Measurements from ENCODE around the gene MED17. TPM values are rescaled to one million over a fixed set of nuclear protein-coding genes. Genes with fewer than 3 reads are reported as not detected.

MED17 gene
- total RNA-seq, 1 donor from 2014 or later = 40.0 TPM

GRCh38 chr11:93740031-93740729 is 43.9 kb upstream of the MED17 start:
- FAIRE-seq (no peak), DNase-seq (ENCODE audit: low read depth) (peak; percentile 48)
- no peaks in the 10 kb centered on the region for H3K9me3 Mint-ChIP-seq (ENCODE audit: unreplicated experiment)

GRCh38 chr11:93740730-93741093 is 43.4 kb upstream of the MED17 start:
- H3K4me3 ChIP-seq (ENCODE audit: insufficient read depth, low read depth, low read length) = peak overlapping the region; percentile 95
- H3K4me3 Mint-ChIP-seq (ENCODE audit: unreplicated experiment) = peak overlapping the region; percentile 100
- H3K79me2 ChIP-seq (ENCODE audit: insufficient read depth, low read length) = peaks cover 69% of the 10 kb centered on the region
- H3K9me3 ChIP-seq (ENCODE audit: insufficient read depth, low read depth, low read length) = no peaks in the 10 kb centered on the region
- H3K27ac Mint-ChIP-seq (ENCODE audit: unreplicated experiment) = peak overlapping the region; percentile 98
- H3K4me2 ChIP-seq (ENCODE audit: low read length) = peak overlapping the region; percentile 86
- DNase-seq (ENCODE audit: low read depth) (peak; percentile 31), FAIRE-seq (no peak)
- H4K20me1 ChIP-seq (ENCODE audit: insufficient read depth, low read length) = peaks cover 45% of the 10 kb centered on the region
- H3K36me3 Mint-ChIP-seq (ENCODE audit: low read depth, unreplicated experiment) = peaks cover 28% of the 10 kb centered on the region
- TF ChIP-seq EZH2 (IDR thresholded peaks at IDR 0.05; ENCODE audit: insufficient read depth, low read length) = no peak
- no peak for TF ChIP-seq CTCF (IDR thresholded peaks at IDR 0.05; ENCODE audit: insufficient read depth, low read depth, low read length)
- H3K27ac ChIP-seq (ENCODE audit: low read depth, low read length) = peak overlapping the region; percentile 95
- H3K36me3 ChIP-seq (ENCODE audit: insufficient read depth, low read length) = peaks cover 32% of the 10 kb centered on the region
- peaks cover 32% of the 10 kb centered on the region for H3K4me1 Mint-ChIP-seq (ENCODE audit: low read depth, unreplicated experiment)
- H3K4me1 ChIP-seq (ENCODE audit: insufficient read depth, low read length) = peaks cover 12% of the 10 kb centered on the region
- no peaks in the 10 kb centered on the region for H3K27me3 Mint-ChIP-seq (ENCODE audit: low read depth, unreplicated experiment)
- no peaks in the 10 kb centered on the region for H3K27me3 ChIP-seq (ENCODE audit: insufficient read depth, low read length)
- peak overlapping the region; percentile 18 for H2AFZ ChIP-seq (ENCODE audit: low read depth, low read length)
- H3K9me3 Mint-ChIP-seq (ENCODE audit: unreplicated experiment) = no peaks in the 10 kb centered on the region
- peak overlapping the region; percentile 99 for H3K9ac ChIP-seq (ENCODE audit: low read length)

More at GRCh38 chr11:93740031-93740729, 43.9 kb upstream of the MED17 start:
- peak overlapping the region; percentile 99 for H3K9ac ChIP-seq (ENCODE audit: low read length)
- peak overlapping the region; percentile 98 for H3K27ac Mint-ChIP-seq (ENCODE audit: unreplicated experiment)
- TF ChIP-seq CTCF (IDR thresholded peaks at IDR 0.05; ENCODE audit: insufficient read depth, low read depth, low read length) (no peak), EZH2 (IDR thresholded peaks at IDR 0.05; ENCODE audit: insufficient read depth, low read length) (no peak)
- H3K4me3 ChIP-seq (ENCODE audit: insufficient read depth, low read depth, low read length) = peak overlapping the region; percentile 95
- H3K4me1 ChIP-seq (ENCODE audit: insufficient read depth, low read length) = peaks cover 12% of the 10 kb centered on the region
- no peaks in the 10 kb centered on the region for H3K9me3 ChIP-seq (ENCODE audit: insufficient read depth, low read depth, low read length)
- no peaks in the 10 kb centered on the region for H3K27me3 Mint-ChIP-seq (ENCODE audit: low read depth, unreplicated experiment)
- peaks cover 35% of the 10 kb centered on the region for H3K4me1 Mint-ChIP-seq (ENCODE audit: low read depth, unreplicated experiment)
- H3K27ac ChIP-seq (ENCODE audit: low read depth, low read length) = peak overlapping the region; percentile 95
- no peak overlapping the region for H2AFZ ChIP-seq (ENCODE audit: low read depth, low read length)
- H3K79me2 ChIP-seq (ENCODE audit: insufficient read depth, low read length) = peaks cover 74% of the 10 kb centered on the region
- peaks cover 28% of the 10 kb centered on the region for H3K36me3 Mint-ChIP-seq (ENCODE audit: low read depth, unreplicated experiment)
- H3K4me3 Mint-ChIP-seq (ENCODE audit: unreplicated experiment) = peak overlapping the region; percentile 100
- peaks cover 37% of the 10 kb centered on the region for H3K36me3 ChIP-seq (ENCODE audit: insufficient read depth, low read length)
- peak overlapping the region; percentile 86 for H3K4me2 ChIP-seq (ENCODE audit: low read length)
- H3K27me3 ChIP-seq (ENCODE audit: insufficient read depth, low read length) = no peaks in the 10 kb centered on the region
- H4K20me1 ChIP-seq (ENCODE audit: insufficient read depth, low read length) = peaks cover 50% of the 10 kb centered on the region

Data from astrocyte (in vitro differentiated cells and primary cell).